ENCODE measurements around the gene TAS1R3.

TAS1R3 gene

GRCh38 chr1:1371746-1372711 is 40.9 kb downstream of the TAS1R3 start:
- DNase-seq, result peak; percentile 67

GRCh38 chr1:1373051-1373814 is 42.2 kb downstream of the TAS1R3 start:
- DNase-seq, result no peak

GRCh38 chr1:1373815-1374588 is 42.9 kb downstream of the TAS1R3 start:
- DNase-seq, result no peak

- no peak for DNase-seq
Measured at GRCh38 chr1:1374589-1374928, 43.5 kb downstream of the TAS1R3 start.

GRCh38 chr1:1374929-1375662 is 44.0 kb downstream of the TAS1R3 start, which contains the start of gene AURKAIP1:
Gene AURKAIP1, minus strand, starts transcription at chr1:1375207. Its CDS starts 451 bp downstream, at chr1:1374756.
- DNase-seq, result peak; percentile 90

- no peak for DNase-seq
Measured at GRCh38 chr1:1376551-1377226, 45.6 kb downstream of the TAS1R3 start.

GRCh38 chr1:1377540-1378205 is 46.6 kb downstream of the TAS1R3 start:
- no peak for DNase-seq

GRCh38 chr1:1380860-1381259 is 49.8 kb downstream of the TAS1R3 start:
- DNase-seq, result no peak

GRCh38 chr1:1381294-1381693 is 50.2 kb downstream of the TAS1R3 start:
- DNase-seq, result no peak
